ENCODE measurements around the gene TP53BP1.
A peak's percentile ranks its signal among the peaks of the same experiment; 100 is the strongest.

- TF ChIP-seq CTCF (IDR thresholded peaks at IDR 0.05) = no peak
- no peak for TF ChIP-seq POLR2A (IDR thresholded peaks at IDR 0.05)
- TF ChIP-seq EP300 (IDR thresholded peaks at IDR 0.05) = no peak
- TF ChIP-seq POLR2AphosphoS5 (IDR thresholded peaks at IDR 0.05) = peak in 1 of 3 donors; percentile 16
Observed at GRCh38 chr15:43508991-43509659, 16.2 kb upstream of the TP53BP1 start.
